Measurements from ENCODE around the gene GJC1.
A peak's percentile ranks its signal among the peaks of the same experiment; 100 is the strongest.
"Not testable (repeated sequence)": the region's sequence is repeated elsewhere in the genome, so short reads cannot be mapped to it uniquely, and the experiment has no call there.

Gene GJC1

DNA sequence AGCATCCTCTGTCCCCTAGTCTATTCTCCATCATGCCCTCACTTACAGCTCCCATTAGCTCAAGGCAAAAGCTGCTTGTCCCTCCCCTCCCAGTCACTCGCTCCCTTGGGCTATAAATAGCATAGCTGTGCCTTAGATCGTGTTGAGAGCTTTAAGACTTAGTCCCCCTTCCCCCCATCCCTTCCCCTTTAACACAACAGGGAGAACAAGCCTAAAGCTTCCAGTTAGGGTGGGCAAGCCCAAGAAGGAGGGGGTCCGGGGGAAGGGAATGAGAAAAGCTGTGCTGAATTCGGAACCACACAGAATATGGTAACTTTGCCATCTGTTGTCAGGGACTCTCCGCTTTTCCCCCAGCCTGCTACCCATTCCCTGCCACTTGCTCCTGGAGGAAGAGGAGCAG is 12.7 kb upstream of the GJC1 start:
- DNase-seq: no peak

DNA sequence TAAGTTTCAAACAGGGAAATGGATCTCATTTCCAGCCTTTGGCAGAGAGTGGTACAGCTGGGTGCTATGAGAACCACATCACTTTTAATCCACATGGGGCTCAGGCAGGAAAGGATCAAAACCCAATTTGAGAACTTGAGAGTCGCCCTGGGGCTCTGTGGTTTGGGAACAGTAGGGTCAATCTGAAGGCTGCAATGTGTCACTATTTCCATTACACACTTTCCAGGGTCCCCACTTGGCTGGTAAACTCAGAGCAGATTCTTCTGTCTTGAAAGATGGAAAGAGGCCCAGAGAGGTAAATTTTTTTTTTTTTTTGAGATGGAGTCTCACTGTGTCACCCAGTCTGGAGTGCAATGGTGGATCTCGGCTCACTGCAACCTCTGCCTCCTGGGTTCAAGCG is 10.8 kb upstream of the GJC1 start:
- no peak for DNase-seq

DNA sequence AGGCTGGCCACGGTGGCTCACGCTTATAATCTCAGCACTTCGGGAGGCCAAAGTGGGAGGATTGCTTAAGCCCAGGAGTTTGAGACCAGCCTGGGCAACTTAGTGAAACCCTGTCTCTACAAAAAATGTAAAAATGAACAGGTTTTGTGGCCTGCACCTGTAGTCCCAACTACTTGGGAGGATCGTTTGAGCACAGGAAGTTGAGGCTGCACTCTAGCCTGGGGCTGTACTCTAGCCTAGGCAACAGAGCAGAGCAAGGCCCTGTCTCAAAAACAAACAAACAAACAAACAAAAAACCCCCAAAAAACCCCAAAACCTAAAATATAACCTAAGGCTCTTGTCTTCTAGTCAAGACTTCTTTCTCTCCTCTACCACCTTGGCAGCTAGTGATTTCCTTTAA is 10.2 kb upstream of the GJC1 start:
- no peak for DNase-seq

DNA sequence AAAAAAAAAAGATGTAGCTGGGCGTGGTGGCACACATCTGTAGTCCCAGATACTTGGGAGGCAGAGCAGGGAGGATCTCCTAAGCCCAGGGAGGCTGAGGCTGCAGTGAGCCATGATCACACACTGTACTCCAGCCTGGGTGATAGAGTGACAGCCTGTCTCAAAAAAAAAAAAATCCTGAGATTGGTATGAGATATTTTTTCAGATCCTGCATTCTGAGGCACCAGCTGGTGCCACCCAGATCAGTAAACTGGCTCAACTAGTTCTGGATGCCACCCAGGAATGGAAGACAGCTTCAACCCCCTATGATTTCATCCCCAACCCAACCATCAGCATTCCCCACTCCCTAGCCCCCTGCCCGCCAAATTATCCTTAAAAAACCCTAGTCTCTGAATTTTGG is 7.1 kb upstream of the GJC1 start:
- DNase-seq: no peak

DNA sequence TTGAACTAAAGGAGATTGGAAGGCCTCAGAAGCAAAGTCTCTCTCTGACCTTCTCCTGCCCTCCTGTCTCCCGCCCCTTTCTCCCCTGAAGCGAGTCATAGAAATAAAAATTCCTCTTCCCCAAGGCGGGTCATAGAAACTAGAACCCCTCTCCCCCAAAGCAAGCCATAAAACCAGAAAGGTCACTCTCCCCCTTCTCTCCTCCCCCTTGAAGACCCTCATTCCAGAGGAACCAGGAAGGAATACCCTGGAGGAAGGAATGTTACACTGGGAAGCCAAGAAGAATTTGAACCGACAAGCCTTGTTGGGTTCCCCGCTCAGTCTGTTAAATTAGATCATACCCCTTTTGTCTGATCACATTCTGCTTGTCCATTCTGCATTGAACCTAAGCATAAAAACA is 2.7 kb upstream of the GJC1 start:
- no peak for DNase-seq

DNA sequence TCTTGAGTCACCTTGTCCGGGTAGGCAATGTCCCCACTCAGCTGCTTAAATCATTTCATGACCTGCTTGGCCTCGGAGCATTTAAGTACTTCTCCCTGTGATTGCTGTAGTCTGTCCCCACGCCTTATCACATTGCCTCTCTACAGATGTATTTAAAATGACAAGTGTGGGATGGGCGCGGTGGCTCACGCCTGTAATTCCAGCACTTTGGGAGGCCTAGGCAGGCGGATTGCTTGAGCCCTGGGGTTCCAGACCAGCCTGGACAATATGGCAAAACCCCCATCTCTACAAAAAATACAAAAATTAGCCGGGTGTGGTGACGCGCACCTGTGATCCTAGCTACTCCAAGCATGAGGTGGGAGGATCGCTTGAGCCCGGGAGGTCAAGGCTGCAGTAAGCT is 1.3 kb upstream of the GJC1 start:
- DNase-seq: no peak

DNA sequence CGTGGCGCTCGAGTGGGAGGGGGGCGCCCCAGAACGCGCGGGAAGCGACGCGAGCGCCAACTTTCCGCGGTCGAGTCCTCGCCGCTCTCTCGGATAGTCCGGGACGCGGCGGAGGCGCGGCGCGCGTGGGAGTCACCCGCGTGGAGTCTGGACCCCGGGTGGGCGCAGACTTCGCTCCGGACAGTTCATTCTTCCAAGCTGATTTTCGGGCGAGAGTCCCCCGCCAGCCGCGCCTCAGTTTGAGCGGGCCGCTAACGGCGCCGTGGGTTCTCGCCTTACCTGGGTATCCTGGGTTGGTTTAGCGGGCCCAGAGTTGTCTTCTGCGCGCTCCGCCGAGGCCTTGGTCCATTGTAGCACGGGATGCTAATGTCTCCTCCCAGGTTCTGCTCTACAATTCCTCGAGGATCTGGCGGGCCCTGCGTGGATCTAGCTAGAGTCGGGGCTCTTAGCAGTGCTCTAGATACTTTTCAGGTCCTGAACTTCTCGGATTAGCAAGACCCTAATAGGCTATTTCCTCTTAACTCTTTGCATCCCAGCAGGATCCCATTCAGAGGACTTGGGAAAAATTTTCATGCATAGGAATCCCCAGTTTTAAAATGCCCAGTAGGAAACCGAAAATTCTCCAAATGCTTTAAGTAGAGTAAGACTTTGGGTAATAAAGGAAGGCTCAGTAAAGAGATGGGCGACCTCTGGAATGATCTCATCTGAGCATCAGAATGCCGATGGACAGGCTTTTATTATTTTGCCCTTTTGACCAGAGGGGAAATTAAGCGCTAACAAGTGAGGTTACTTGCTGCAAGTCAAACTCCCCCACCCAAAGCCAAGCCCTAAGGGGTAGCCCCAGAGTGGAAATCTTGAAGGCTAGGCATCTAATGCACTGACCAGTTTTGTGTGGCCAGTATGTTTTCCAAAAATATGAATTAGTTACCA is 537 bp upstream of the GJC1 start:
- peak; percentile 5 to 7 for DNase-seq

DNA sequence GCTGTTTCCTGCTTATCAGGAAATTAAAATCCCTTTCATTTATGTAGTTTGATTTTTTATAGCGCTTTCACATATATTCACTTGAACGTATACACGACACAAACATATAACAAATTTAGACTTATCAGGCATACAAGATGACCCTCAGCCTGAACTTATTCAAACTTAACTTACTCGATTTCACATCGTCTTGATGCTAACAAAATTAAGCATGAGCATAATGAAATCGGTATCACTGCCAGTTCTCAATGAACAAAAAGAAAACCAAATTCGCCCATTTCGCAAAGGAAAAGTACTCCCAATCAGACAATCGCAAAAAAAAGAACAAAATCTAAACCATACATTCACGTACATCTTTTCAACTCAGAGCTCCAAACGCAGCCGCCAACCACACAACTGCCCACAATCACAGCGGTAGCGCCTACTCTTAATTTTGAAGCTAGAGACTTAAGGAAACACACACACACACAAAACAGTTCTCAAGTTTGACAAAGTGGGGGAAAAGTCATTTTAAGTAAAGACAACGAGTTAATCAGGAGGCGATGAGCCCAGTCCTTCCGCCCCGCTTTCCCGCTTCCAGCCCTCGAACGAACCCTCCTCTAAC is 1.1 kb downstream of the GJC1 start:
- DNase-seq: peak in 1 of 2 donors; percentile 10

DNA sequence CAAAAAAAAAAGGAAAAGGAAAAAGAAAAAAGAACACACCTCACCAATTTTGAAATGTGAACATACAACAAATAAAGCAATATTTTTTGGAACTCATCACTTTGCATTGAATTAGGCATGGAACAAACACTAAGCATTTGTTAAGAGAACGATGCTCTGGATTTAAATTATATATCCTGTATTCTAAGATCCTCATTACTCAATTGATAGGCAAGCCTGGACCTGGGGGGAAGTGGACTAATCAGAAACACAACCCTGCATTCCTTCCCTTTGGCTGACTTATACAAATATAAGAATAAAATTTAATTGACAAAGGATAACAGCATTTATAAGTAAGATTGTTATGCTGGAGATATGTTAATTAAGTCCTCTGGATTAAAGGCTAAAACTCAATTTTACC is 2.2 kb downstream of the GJC1 start:
- no peak for DNase-seq

DNA sequence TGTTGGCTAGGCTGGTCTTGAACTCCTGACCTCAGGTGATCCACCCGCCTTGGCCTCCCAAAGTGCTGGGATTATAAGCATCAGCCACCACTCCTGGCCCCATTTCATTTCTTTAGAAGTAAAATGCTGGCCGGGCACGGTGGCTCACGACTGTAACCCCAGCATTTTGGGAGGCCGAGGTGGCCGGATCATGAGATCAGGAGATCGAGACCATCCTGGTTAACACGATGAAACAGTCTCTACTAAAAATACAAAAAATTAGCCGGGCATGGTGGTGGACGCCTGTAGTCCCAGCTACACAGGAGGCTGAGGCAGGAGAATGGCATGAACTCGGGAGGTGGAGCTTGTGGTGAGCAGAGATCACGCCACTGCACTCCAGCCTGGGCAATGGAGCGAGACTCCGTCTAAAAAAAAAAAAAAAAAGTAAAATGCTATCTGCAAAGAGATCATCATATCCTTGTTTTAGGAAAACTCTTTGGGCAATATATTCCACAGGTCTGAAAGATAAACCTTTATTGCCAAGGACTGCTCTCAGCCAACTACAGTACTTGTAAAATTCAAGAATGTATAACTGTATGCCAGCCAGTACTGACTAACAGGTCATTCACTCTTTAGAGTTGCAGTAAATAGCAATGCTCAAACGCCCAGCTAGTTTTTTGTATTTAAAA is 3.8 kb downstream of the GJC1 start:
- no peak for DNase-seq

DNA sequence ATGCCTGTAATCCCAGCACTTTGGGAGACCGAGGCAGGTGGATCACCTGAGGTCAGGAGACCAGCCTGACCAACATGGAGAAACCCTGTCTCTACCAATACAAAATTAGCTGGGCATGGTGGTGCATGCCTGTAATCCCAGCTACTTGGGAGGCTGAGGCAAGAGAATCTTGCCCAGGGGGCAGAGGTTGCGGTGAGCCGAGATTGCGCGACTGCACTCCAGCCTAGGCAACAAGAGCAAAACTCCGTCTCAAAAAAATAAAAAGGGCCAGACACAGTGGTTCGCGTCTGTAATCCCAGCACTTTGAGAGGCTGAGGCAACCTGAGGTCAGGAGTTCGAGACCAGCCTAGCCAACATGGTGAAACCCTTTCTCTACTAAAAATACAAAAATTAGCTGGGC is 4.9 kb downstream of the GJC1 start:
- not testable (repeated sequence) for DNase-seq

DNA sequence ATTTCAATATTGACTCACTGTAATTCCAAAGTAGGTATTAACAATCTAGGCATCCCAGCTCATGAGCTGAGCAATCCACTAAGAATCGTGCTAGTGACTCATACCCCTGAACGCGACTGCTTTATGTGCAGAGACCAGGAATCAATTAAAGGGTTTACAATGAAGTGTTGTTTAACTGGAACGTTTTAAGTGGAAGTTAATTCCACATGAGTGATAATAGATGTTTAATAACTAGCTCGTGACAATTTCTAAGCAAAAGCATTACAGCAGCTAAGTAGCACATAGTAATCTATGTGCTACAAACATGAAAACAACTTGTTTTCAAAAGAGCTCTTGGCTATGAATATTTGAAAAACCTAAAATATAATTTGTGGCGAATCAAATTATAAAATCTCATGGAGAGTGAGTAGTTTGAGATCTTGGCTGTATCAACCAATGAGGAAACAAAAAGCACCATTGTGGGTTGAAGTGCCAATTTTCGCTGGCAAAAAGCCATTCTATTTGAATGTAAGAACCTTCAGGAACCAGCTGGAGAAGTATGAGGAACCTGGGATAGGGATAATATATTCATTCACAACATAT is 9.4 kb downstream of the GJC1 start:
- DNase-seq: no peak

DNA sequence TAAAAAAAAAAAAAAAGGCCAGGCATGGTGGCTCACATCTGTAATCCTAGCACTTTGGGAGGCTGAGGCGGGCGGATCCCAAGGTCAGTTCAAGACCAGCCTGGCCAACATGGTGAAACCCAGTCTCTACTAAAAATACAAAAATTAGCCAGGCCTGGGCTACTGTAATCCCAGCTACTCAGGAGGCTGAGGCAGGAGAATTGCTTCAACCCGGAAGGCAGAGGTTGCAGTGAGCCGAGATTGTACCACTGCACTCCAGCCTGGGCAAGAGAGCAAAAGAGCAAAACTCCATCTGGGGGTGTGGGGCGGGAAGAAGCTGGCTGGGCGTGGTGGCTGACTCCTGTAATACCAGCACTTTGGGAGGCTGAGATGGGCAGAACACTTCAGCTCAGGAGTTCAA is 11.6 kb downstream of the GJC1 start:
- DNase-seq: not testable (repeated sequence)

DNA sequence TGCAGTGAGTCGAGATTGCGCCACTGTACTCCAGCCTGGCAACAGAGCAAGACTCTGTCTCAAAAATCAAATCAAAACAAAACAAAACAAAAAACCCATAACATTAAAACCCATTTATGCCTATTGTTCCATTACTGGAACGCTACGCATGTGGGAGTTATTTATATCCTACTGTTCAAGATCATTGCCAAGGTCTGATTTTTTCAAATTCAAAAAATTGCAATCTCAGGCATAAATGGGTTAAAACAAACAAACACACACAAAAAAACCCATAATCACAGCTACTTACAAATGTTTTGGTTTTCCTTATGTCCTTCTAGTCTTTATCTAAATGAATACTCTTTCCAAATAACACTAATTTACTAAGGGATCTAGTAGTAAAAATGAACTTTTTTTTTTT is 17.8 kb downstream of the GJC1 start:
- no peak for DNase-seq

DNA sequence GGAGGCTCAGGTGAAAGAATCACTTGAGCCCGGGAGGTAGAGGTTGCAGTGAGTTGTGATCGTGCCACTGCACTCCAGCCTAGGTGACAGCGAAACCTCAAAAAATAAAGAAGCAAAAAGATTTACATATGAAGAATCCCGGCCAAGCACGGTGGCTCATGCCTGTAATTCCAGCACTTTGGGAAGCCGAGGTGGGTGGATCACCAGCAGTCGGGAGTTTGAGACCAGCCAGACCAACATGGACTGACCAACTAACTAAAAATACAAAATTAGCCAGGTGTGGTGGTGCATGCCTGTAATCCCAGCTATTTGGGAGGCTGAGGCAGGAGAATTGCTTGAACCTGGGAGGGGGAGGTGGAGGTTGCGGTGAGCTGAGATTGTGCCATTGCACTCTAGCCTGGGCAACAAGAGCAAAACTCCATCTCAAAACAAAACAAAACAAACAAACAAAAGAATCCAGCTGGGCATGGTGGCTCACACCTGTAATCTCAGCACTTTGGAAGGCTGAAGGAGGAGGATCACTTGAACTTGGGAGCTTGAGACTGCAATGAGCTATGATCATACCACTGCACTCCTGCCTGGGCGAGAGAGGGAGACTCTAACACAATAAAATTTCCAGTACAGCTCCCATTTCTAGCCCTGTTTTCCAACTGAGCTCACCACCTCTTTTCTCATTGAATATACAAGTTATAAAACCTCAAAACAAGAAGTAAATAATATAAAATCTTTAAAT is 21.3 kb downstream of the GJC1 start:
- not testable (repeated sequence) for DNase-seq

DNA sequence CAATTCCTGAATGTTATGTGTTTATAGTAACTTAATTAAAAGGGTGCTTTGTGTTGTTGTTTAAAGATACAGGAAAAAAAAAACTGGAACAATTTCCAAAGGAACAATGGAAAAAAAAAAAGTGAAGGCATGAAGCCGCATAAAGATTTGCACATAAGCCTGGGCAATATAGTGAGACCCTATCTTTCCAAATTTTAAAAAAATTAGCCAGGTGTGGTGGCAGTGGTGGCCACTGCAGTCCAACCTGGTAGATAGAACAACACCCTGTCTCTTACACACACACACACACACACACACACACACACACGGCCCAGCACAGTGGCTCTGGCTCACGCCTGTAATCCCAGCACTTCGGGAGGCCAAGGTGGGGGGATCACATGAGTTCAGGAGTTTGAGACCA is 21.9 kb downstream of the GJC1 start:
- DNase-seq: no peak

DNA sequence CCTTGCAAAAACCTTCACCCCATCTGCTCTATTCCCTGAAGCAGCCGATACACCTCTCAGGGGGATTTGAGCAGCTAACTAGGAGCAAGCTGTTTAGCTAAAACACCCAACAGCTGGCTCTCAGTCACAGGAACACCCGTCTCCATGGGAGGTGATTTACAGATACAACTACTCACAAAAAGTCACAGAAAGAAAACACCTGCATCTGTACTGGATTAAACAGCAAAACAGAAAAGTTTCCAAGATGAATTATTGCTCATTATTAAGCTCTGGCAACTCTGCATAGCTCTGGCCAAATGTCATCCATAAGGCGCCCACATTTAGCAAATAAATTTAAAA is 22.3 kb downstream of the GJC1 start:
- DNase-seq: no peak

DNA sequence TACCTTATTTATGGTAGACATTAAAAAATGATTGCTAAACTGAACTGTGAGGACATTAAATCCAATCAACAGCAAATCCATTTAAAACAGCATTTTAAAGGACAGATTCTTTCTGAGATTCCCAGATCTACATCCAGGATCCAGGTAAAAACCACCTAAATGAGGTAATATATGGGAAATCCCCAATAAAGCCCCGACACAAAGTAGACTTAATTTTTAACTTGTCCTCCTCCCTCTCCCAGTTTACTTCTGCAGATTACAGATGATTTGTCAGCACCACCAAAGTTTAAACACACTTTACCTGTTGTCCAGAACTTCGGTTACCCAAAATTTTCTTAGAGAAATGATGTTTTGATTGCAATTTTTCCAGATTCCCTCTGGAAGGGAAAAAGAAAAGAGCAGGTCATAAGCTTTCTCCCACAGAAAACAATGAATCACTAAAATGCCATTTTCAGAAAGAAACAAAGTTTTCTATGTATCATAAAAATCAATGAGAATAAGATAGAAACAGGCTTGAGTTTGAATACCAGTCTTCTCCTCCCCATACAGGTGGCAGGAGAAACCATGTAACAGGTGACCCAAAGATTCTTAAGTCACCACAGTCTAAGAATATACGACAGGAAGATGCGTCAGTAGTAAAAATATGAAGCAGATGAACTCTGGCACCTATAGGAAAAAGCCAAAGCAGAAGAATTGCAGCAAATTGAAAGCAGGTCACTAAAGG is 22.8 kb downstream of the GJC1 start:
- DNase-seq: no peak

DNA sequence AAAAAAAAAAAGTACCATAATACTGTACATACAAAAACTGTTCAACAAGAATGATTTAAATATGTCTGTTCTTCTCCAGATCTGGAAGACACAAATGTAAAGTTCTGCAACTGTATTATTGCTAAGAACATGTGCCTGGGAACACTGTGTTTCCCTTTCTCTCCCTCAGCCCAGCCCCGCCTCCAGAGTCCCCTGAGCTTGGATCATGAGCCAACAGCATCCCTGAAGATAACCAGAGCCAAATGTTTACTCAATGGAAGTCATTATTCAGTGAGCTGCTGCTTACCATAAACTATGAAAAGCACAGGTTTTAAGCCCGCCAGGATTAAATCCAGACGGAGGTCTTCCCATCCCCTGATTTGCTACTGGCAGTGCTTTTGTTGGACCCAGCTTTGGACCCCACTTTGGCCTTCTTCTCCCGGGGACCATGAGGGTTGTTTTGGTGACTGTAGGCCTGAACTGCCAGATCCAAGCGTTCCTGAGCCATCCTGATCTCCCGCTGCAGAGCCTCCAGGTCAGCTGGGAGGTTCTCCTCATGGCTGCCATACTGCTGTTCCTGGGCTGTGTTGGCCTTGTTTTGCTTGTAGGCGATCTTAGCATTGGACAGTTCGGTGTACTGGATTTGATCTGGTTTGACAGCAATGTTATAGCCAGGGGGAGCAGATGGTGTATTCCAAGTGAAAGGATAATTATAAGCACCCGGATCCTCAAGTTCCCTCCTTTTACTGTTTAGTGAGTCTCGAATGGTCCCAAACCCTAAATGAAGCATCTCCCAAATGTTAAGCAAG is 25.6 kb downstream of the GJC1 start:
- no peak for DNase-seq

DNA sequence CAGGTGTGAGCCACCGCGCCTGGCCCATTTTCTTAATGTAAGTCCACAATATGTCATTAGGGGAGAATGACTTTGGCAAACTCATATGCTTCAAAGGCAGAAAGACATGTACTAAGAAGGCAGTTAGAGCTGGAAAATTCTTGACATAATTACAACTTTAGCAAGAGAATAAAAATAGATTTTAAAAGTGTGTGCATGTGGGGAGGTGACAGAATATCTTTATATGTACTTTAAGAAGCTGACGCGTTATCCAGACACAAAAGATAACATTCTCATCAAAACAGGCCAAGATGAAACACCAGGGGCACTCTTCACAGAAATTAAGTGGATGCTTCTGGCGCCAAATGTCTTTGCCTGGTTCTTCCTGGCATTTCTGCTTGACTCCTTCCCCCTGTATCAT is 28.2 kb downstream of the GJC1 start:
- DNase-seq: no peak

DNA sequence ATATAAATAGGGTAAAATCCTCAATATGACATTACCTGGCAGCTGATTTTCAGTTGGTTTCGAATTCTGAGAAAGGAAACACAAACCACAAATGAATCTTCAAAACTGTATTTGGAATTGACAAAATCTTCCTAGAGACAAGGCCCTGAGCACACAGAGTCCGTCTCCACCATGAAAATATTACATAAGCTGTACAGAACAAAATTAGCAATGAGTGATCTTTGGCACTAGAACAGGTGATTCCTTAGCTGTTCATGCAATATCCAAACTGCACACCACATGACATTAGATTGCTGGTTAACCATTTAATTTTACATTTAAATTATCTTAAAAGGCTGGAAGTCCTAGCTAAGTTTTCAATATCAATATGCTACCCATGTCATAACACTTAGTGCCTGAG is 31.7 kb downstream of the GJC1 start:
- no peak for DNase-seq

DNA sequence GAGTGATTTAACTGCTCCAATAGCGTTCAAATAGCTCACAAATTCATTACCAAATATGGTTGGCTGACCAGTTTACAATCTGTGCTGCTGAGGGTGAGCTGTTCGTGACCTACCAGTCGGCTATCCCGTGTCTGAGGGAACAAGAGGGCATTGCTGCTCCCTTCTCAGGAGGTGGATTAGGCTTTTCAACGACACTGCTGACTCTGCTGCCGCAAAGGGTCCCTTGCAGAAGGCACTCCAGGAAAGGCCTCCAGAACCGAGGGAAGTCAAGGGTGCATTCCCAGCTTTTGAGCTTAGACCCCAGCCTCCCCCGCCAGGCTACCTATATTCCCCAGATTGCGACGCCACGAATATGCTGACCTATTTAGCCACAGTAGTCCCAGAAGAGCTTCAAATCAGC is 32.3 kb downstream of the GJC1 start:
- no peak for DNase-seq

Data from stimulated activated CD4-positive, alpha-beta T cell treated with anti-CD3 and anti-CD28 coated beads, Interleukin-2, amount 100 ng/mL, for 48 hours (primary cell).